Skeletal muscle cell (primary cell): ENCODE results near the gene NUPR2.
"Not testable (repeated sequence)": the region's sequence is repeated elsewhere in the genome, so short reads cannot be mapped to it uniquely, and the experiment has no call there.

Experiments used
- DNase-seq: peaks from one replicate; pipeline ENCODE4 v3.0.0-alpha.2; 2010; ENCODE audit warnings: low read depth
- H3K4me3 ChIP-seq: 2 replicates; pipeline ENCODE4 v1.5.1; 2011; ENCODE audit warnings: low read depth, mild to moderate bottlenecking, control low read depth, low read length, moderate library complexity

The NUPR2 gene, protein sequence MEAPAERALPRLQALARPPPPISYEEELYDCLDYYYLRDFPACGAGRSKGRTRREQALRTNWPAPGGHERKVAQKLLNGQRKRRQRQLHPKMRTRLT

GRCh38 chr7:56115852-56116538 is at the start of gene NUPR2:
Gene NUPR2, minus strand, starts transcription at chr7:56116417. Its CDS starts 103 bp downstream, at chr7:56116314.
- DNase-seq: no peak
- H3K4me3 ChIP-seq: no peak within 1 kb of the TSS

GRCh38 chr7:56157238-56157790 is 41.1 kb upstream of the NUPR2 start:
- no peak for DNase-seq

GRCh38 chr7:56131062-56131461 is 14.8 kb upstream of the NUPR2 start:
- DNase-seq, H3K4me3 ChIP-seq: not testable (repeated sequence)

More at GRCh38 chr7:56157238-56157790, 41.1 kb upstream of the NUPR2 start:
- no peak overlapping the region for H3K4me3 ChIP-seq

DNA sequence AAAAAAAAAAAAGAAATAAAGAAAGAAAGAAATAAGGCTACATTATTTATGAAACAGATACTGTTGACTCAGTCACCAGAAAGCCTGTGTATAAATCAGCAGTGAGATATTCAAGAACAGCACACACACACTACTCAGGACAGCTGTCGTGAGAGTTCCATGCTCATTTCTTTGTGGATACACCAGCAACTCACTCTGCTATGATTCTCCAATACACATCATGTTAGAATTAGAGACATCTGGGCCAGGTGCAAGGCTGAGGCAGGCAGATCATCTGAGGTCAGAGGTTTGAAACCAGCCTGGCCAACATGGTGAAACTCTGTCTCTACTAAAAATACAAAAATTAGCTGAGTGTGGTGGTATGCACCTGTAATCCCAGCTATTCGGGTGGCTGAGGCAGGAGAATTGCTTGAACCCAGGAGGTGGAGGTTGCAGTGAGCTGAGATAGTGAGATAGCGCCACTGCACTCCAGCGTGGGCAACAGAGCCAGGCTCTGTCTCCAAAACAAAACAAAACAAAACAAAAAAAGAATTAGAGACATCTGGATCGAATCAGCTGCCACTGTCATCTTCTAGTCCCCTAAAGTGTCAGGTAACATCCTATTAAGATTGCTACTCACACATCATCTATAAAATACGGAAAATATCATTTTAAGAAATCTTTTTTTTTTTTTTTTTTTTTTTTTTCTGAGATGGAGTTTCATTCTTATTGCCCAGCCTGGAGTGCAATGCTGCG is 11.2 kb upstream of the NUPR2 start:
- no peak overlapping the region for H3K4me3 ChIP-seq
- DNase-seq: no peak

DNA sequence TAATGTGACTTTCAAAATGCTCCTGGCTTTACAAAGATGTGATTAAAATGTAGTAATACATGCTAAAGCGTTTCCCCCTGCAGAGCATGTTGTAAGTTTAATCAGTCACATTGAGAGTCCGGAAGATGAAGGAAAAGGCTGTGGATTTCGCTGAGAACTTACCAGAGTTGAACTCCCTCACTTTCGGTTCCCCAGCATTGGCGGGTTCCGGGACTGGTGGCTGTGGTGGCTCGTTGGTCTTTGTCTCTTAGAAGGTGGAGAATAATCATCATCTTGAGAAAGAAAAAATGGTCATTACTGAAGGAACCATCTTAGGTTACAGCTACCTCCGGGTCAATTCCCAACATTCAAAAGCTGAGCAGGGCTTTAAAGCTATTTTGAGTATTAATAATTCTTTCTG is 9.6 kb upstream of the NUPR2 start:
- no peak overlapping the region for H3K4me3 ChIP-seq
- no peak for DNase-seq

GRCh38 chr7:56124981-56125380 is 8.8 kb upstream of the NUPR2 start:
- no peak overlapping the region for H3K4me3 ChIP-seq
- no peak for DNase-seq

- H3K4me3 ChIP-seq: no peak overlapping the region
- DNase-seq: no peak
These were observed 5.2 kb upstream of the NUPR2 start for GRCh38 chr7:56121440-56121839.

DNA sequence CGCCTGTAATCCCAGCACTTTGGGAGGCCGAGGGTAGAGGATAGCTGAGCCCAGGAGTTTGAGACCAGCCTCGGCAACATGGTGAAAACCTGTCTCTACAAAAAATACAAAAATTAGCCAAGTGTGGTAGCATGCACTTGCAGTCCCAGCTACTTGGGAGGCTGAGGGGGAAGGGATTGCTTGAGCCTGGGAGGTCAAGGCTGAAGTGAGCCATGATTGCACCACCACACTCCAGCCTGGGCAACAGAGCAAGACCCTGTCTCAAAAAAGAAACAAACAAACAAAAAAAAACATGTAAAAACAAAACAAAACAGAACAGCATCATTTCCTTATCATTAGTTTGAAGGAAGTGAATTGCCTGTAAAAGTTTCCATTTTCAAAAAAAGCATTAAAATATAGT is 4.0 kb downstream of the NUPR2 start:
- DNase-seq, H3K4me3 ChIP-seq: not testable (repeated sequence)

DNA sequence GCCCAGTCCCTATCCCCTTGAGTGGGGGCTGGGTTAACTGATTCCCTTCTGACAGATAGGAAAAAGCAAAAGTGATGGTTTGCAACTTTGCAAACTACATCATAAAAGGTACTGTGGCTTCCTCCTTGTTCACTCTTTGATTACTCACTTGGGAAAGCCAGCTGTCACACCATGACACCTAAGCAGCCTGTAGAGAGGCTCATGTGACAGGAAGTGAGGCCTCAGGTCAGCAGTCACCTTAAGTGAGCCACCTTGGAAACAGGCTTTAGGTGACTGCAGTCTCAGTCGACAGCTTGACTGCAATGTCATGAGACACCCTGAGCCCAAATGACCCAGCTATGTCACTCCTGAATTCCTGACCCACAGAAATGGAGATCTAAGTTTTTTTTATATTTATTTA is 5.6 kb downstream of the NUPR2 start:
- no peak for DNase-seq
- no peak overlapping the region for H3K4me3 ChIP-seq

DNA sequence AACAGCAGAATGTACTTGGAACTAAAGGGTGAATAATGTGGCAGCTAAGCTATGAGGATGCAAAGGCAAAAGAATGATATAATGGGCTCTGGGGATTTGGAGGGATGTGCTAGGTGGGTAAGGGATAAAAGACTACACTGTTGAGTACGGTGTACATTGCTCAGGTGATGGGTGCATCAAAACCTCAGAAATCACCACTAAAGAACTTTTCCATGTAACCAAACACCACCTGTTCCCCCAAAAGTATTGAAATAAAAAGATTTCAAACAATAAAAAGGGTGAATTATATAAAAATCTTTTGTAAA is 8.3 kb downstream of the NUPR2 start:
- no peak for DNase-seq
- H3K4me3 ChIP-seq: no peak overlapping the region

DNA sequence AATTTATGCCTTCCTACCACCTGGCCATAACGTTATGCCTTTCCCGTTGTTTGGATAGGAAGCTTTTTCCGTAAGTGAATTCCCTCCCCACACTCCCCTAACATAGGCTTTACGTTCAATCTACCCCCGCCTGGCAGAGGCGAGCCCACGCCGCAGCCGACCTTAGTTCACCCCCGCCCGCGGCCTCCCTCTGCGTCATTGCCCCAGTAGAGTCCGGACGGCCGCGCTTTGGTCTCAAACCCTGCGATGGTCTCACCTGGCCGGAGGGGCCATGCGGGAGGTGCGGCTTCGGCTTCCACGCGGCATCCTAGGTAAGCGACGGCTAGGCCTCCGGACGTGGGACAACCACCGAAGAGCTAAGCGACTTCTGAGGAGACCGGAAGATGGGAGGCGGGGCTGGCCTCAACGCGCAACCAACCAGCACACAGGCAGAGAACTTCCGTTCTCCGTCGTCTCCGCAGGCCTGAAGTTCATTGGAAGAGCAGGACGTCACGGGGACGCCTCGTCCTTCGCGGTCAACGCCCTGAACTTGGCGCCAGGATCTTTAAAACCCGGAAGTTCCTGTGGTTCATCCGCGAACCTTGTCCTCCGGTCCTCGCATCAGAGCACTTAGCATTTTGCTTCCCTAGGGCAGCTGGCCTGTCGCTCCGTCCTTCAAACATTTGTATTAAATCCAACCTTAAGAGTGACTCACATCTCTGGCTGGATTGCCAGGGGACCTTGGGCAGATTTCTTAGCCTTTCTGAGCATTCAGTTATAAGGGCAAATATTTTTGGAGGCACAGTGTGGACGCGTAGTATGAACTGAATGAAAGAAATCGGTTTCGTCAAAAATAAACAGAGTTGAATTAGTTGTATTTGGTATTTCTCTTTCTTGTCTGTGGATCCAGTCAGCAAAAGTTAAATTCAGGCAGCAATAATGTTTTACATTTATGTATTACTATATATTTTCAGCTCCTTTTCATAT is 9.8 kb downstream of the NUPR2 start, which contains the start of gene CHCHD2:
Gene CHCHD2 (minus strand): TSS at position 369 of the 966 bp plus-strand sequence. CDS start 63 bp downstream, at position 306.
- peak within 1 kb of the TSS; percentile 70 for H3K4me3 ChIP-seq
- peak; percentile 96 for DNase-seq

DNA sequence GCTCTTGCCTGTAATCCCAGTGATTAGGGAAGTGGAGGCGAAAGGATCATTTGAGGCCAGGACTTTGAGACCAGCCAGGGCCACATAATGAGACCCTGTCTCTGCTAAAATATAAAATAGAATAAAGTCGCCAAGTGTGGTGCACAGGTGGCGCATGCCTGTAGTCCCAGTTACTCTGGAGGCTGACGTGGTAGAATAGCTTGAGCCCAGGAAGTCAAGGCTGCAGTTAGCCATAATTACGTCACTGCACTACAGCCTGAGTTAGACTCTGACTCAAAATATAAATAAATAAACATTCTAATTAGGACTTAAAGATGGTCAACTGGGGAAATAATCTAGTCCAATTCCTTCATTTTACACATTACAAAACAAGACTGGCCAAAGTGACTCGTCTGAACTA is 10.7 kb downstream of the NUPR2 start:
- peak overlapping the region; percentile 70 for H3K4me3 ChIP-seq
- DNase-seq: peak; percentile 40

GRCh38 chr7:56104138-56104537 is 12.1 kb downstream of the NUPR2 start:
- not testable (repeated sequence) for H3K4me3 ChIP-seq, DNase-seq

- no peak for DNase-seq
- no peak overlapping the region for H3K4me3 ChIP-seq
These were observed 16.6 kb downstream of the NUPR2 start for GRCh38 chr7:56099653-56100052.

GRCh38 chr7:56098187-56099008 is 17.8 kb downstream of the NUPR2 start:
- H3K4me3 ChIP-seq, DNase-seq: not testable (repeated sequence)

DNA sequence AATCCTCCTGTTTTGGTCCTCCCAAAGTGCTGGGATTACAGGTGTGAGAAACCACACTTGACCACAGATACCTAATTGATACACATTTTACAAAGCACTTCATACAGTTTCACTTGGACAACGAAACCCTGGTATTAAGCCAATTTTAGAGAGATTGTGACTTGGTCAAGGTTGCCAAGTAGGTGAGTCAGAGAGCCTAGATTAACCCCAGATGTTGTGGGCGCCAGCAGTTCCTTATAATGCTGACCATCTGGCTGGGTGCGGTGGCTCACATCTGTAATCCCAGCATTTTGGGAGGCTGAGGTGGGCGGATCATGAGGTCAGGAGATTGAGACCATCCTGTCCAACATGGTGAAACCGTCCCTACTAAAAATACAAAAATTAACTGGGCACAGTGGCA is 18.5 kb downstream of the NUPR2 start:
- H3K4me3 ChIP-seq: no peak overlapping the region
- no peak for DNase-seq

DNA sequence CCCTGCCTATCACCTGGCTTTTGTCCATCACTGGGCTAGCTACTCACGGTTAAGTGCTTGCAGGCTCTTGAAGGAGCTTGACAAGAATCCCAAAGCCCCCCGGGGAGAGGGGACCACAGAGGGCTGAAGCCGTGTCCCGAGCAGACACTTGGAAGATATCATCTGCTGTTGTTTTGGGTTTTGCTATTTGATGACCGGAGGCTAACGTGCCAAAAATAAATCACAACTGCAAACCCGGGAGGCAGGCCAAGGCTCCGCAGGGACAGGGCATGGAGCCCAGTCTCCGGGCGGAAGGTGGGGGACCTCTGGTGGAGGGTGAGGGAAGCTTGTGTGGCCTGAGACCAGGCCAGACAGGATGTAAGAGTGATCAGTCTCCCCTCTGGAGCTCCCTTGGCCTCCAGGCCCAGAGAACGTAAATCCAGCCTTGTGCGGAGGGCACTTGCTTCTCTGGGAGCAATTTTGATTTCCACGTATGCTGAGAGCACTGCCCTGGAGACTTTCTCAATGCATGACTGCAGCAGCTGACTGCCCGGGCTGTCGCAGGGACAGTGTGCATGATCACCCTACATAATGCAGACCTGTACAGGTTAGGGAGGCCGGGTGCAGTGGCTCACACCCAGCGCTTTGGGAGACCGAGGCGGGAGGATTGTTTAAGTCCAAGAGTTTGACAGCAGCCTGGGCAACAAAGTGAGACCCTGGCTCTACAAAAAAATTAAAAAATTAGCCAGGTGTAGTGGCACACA is 23.3 kb downstream of the NUPR2 start, which contains the start of gene PHKG1:
Gene PHKG1 (minus strand): TSS at position 164 of the 743 bp plus-strand sequence. CDS start 4,011 bp downstream, outside the sequence.
- DNase-seq: no peak
- no peak within 1 kb of the TSS for H3K4me3 ChIP-seq

GRCh38 chr7:56092388-56092787 is 23.8 kb downstream of the NUPR2 start:
- not testable (repeated sequence) for DNase-seq, H3K4me3 ChIP-seq
